RPMI7951 (cell line): ENCODE results near the gene PAPPA2. TPM values are rescaled to one million over a fixed set of nuclear protein-coding genes. Genes with fewer than 3 reads are reported as not detected.
"Not testable (repeated sequence)": the region's sequence is repeated elsewhere in the genome, so short reads cannot be mapped to it uniquely, and the experiment has no call there.

Experiments
- DNase-seq: peaks from one replicate; pipeline ENCODE4 v3.0.0-alpha.2; 2012; ENCODE audit warnings: low read depth
- total RNA-seq: library from RNA; depleted of rRNA; stranded (reverse); fragments of >200 nt; shearing (Covaris generic); gene quantifications from 2 replicates; pipeline ENCODE4 v1.2.3, GENCODE V29; 2014

PAPPA2 gene
- total RNA-seq, 1 experiment from 2014 or later = under 0.01 TPM

DNA sequence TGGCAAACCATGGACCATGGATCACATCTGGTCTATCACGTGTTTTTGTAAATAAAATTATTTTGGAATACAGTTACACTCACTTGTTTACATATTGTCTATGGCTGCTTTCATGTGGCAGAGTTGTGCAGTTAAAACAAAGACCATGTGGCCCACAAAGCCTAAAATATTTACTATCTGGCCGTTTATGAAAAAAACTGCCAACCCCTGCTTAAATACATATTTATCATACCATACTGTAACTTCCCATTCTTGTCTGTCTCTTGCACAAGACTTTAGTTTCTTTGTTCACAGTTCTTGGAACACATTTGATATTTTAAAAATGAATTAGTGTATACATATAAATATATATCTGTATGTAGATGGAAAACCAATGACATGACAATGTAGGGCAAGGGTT, 141.5 kb downstream of the PAPPA2 start:
- DNase-seq = no peak

DNA sequence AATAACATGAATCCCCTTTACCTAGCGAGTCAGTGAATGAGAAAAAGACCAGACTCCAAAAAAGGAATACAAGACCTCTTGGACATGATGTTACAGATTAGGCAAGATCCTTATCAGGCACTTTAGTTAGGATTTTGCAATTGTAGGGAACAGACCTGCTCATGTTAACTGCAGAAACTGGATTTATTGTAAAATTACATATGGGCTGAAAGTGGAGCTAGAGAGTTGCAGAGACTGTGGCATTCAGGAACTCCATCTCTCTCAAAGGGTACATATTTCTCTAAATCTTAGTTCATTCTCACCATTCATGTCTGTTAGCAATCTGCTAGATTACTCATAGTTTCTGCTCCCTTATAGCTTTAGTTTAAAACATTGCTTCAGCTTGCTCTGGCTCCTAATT, 142.2 kb downstream of the PAPPA2 start:
- no peak for DNase-seq

DNA sequence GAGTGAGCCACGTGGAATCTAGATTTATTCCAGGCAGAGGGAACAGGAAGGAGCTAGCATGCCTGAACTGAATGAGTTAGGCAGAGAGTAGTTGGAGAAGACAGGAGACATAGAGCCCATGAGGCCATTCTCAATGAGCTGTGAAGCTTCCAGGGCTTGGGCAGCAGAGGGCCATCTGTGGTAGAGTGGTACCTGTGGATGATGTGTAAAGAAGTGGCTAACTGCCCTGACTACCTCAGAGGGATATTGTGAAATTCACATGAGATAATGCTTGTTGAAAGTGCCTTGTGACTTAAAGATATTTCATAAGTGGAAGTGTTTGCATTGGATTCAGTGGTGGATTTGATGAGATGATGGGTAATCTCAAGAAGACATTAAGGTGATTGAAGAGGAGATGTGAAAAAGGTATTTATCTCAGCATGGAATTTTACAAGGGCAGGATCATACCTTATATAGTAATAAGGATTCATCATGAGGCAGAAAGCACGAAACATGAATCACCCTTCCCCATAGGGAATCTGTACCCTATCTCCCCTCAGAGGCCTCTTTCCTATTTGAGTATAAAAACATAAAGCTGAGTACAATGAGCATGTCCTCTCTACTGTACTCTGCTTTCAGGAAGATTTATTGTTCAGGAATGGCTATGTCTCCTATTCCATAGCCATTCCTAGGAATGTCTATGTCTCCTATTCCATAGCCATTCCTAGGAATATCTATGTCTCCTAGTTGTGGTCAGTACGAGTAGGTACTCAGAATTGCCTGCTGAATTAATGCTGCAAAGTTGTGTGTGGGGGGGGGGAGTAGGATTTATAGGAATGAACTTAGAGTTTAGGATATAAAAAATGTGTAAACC, 146.8 kb downstream of the PAPPA2 start:
- no peak for DNase-seq

DNA sequence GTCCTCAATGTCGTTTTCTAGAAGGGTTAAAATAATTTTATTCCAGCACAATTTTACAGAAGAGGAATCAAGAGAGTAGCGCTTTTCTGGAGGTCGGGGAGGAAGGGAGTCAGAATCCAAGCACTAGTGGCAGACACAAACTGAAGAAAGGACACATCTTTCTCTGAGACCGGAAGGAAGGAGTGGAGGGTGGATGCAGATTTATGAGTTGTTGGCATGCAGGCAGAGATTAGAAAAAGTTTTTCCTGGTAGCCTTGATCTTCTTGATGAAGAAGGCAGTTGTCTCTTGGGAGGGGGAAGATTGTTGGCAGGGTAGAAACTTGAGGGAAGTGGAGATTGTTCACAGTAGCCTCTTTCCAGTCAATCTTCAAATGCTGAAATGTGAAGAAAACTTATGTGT, 149.8 kb downstream of the PAPPA2 start:
- no peak for DNase-seq

DNA sequence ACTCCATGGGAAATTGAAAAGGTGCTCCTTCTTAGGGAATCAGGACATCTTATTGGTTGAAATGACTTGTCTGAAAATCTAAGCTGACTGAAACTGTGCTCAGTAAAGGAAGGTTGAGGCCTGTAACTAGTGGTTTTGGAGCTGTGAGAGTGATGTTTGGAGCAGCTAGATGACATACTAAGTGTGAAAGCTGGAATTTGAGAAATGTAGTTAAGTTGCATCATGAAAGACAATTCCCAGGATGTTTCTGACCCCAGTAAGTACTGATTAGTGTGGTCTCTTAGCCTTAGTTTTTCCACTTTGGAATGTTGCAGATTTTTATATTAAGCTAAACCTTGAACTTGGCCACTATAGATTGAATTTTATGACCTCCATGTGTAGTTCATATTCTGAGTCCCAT, 154.9 kb downstream of the PAPPA2 start:
- no peak for DNase-seq

DNA sequence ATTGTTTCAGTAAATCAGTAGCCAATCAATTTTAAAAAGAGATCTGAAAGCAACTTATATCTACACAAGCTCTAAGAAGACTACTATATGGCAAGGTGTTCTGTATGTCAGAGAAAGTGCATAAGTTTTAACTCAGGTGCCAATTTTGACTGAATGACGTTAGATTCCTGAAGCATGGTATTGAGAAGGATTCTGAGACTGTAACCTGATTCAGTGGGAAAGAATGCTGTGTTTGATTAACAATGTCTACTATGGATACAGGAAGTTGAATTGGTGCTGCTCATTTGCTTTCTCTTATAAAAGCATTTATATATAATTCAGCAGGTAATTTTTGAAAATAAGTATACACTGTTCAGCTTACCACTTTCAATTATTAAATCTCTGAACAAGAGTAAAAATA, 156.3 kb downstream of the PAPPA2 start:
- DNase-seq = no peak

DNA sequence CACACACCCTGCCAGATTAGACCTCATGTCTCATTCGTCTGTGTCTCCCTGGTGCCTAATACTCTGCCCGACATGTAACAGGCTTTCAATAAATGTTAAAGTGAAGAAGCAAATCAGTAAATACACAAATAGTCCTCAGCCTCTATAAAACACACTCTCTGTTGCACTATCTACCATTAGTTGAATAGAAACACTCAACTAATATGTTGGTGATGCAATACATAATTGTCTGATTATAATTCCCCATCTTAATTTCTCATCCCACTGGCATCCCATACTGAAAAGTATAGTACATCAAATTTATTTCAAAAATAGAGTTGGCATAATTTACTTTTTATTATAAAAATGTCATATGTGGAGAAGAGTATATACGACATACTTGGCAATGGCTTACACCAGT, 162.4 kb downstream of the PAPPA2 start:
- DNase-seq = no peak

DNA sequence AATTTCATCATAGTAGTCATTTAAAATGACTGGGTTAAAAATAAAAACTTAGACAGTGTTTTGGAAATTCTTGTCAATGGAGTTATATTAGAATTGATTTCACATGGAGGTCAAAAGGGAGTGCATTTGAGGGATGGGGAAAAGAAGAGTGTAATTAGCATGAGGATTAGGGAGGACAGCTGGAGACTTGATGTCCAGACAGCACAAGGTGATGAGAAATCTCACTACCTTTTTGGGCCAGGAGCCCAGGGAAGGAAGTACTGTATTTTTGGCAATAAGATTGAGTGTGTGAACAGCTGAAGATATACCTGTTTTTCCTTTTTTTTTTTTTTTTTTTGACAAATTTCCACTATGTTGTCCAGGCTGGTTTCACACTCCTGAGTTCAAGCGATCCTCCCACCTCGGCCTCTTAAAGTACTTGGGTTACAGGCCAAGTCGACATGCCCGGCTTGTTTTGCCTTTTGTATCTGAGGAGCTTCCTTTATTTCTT, 163.6 kb downstream of the PAPPA2 start:
- DNase-seq = no peak

DNA sequence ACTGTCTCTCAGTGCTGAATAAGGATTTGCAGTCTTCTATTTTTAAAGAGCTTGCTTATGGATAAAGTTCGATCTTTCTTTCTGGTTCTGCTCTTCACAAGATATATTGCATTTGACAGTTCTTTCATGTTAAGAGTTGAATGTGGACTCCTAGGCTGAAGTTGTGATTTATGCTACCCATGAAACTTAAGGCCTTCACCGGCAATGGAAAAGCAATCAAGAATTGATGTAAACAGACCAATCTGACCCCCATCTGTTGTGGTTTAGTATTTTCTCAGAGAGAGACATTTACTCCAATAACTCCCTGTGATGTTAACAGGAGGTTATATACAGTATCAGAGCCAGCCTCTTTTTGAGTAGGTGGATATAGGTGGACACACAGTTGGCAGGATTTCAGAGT, 165.8 kb downstream of the PAPPA2 start:
- no peak for DNase-seq

DNA sequence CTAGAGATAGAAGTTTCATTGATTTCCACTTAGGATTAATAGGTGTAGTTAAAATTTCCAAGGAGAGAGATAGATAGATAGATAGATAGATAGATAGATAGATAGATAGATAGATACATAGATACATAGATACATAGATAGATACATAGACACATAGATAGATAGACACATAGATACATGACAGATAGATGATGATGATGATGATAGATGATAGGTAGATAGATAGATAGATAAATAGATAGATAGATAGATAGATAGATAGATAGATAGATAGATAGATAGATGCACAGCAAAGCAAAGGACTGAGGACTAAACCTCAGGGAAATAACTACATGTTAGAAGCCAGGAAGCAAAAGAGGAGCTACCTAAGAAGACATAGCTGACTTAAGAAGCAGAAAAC, 171.8 kb downstream of the PAPPA2 start:
- DNase-seq = not testable (repeated sequence)

DNA sequence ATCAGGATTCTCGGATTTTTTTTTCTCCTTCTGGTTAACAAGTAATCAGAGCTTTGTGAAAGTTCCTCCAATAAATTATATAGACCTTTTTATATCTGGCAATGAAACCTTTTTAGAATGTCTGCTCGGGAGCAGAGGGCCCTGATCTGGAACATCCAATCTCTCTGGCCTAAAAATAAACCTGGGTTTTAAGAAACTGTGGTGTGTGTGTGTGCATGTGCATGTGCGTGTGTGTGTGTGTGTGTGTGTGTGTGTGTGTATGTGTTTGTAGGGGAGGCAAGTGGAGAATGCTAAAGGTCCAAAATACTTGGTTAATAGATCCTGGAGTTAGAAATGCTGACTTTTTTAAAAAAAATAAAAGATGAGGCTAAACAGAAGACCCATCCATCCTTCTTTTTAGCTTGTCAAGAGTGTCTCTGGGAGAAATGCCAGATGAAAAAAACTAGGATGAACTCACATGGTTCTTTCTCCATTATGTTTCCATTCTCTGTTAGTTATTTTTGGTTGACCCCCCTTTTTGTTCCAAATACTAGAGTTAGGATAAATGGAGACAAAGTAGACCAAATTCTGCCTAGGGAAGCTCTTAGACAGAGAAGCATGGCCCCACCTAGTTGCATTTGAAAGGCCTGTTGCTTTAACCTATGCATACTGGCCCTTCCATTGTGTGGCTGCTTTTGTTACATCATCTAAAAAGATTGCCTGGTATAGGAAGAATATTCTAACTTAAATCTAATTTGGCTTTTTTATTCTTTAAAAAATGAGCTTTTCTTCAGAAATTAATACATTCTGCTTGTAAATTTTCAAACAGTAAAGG, 175.9 kb downstream of the PAPPA2 start:
- DNase-seq = no peak

DNA sequence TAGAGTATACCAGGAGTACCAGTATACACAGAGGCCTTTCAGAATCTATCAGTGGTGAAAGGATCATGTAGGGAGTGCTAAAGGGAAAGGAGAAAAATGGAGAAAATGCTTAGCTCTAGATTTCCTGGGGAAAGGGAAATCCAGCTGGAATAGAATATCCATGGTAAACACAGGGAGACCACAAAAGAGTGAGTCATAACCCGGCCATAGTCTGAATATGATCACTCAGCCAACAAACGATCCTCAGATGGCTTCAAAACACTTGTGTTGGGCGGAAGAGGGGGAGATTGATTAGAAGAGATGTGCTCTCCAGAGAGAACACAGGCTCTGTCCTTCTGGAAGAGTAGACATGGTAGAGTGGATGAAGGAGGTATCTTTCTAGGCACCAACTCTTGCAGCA, 180.6 kb downstream of the PAPPA2 start:
- DNase-seq = peak; percentile 64

DNA sequence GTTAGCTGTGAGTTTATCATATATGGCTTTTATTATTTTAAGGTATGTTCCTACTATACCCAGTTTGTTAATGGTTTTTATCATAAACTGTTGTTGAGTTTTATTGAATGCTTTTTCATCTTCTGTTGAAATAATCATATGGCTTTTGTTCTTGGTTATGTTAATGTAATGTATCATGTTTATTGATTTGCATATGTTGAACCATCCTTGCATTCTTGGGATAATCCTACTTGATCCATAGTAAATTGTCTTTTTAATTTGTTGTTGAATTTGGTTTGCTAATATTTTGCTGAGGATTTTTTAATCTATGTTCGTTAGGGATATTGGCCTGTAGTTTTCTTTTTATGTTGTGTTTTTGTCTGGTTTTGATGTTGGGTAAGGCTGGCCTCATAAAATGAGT, 185.6 kb downstream of the PAPPA2 start:
- DNase-seq = no peak

DNA sequence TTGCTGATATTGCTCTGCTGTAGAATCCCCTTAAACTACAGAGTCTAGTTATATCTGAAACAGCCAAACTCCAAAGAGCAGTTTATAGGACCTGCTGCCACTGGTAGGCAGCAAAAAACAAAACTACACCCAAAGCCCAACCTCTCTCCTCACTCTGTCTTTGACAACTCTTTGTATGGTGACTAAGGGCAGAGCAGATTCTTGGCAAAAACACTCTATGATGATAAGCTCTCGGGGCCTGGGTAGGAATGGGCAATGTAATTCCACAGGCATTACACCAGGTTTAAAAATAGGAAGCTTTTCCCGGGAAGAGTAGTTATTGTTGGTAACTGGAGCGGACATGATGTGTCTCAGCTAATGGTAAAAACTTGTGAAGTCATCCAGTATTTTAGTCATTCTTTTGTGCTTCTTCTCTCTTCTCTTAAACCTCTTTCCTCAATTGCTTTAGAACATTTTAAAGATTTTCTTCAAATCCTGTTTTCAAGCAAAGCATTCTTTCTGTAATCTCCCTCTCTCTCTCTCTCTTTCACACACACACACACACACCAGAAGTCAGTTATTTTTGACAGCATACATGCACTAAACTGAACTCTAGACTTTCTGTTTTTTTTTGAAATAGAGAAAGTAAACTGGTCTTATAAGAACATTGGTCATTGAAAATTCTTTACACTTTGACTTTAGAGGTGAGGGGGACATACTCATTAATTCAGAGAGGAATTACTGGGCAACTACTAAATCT, 193.5 kb downstream of the PAPPA2 start:
- peak; percentile 71 for DNase-seq

DNA sequence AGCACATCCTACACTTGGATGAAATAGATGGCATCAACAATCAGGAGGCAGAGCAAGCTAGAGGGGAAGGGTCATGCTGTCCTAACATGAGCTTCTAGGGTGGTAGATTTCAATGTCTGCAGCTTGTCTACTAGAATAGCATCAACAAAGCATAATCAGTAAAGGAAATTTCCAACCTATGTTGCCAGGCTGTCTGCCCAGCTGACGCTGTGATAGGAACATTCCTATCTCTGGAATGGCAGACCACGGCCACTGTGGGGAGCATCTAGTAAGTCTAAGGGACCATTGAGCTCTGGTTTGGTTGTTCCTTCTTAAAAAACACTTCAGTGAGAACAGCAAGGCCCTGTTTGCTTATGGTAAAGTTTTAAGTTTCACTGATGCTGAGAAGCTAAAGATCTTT, 206.8 kb downstream of the PAPPA2 start:
- DNase-seq = no peak

DNA sequence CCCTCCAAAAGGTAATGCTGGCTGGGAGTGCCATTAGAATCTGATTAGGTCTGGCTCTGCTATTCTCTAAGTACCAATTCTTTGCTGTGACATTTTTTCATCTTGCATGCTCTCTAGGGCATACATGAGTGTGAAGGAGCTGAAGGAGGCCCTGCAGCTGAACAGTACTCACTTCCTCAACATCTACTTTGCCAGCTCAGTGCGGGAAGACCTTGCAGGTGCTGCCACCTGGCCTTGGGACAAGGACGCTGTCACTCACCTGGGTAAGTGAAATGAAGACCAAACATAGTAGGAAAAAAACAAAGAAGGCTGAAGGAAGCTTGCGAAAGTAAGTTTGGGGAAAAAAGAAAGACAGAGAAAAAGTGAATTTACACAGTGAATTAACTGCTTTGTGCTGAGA, 207.9 kb downstream of the PAPPA2 start:
- no peak for DNase-seq

DNA sequence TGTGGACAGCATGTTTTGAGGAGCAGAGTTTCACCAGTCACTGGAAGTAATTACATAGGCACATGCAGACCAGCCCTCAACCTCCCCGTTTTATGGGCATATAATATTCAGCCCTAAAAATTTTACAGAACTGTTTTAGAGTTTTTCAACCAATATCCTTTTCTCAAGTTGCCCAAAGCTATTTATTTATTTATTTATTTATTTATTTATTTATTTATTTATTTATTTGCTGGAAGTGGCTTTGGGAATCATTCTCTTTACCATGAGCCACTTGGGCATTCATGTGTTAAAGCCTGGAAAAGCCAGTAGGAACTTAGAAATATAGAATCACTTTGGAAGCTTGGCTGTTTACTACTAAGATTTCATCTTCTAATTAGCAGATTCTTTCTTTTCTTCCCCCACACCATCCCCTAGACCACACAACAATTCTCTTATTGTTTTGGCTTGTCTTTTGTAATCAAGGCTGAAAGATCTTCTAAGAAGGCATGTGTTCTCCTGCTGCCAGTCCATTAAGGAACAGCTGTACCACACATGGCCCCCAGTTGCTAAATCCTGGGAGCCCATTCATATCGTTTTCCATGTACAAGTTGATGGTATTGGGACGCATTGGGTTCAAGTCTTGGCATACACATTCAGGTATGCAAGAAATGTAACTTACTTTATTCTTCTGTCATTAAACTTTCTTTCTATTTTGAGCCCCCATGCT, 220.0 kb downstream of the PAPPA2 start:
- no peak for DNase-seq

DNA sequence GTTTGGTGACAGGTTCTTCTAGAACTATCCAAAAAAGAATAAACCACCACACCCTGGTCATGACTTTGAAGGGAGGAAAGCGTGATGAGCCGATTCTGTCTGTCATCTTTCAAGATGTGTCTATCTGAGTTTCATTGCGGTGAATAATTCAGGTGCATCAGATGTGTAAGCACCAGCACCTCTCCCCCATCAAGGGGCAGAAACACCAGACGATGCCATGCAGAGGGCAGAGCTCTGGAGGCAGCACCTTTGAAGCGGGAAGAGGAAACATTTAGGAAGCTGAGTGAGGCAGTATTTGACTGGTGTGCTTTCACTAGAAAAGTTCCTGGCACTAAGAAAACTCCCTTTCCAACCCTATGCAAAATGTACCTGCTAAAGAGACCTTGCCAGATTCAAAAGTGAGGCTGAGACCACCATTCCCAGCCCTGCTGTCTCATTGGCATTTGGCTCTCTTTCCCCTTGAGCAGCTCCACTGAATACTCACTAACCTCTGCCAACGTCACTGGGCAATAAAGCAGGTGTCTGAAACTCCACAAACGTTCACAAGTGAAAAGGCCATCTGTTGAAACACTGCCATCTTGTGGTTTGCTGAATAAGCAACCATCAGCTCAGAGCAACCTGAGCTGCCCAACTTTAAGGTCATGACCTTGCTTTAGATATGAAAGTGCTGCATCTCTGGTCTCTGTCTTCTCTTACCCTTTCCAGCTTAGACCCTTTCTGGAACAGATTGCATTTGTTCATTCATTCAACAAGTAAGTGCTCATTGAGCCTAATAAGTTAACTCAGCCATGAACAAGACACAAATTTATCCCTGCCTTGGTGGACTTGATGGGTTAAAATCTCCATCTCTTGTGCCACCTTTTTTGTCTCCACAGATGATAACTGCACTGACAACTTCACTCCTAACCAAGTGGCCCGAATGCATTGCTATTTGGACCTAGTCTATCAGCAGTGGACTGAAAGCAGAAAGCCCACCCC, 228.6 kb downstream of the PAPPA2 start:
- peak; percentile 44 for DNase-seq

DNA sequence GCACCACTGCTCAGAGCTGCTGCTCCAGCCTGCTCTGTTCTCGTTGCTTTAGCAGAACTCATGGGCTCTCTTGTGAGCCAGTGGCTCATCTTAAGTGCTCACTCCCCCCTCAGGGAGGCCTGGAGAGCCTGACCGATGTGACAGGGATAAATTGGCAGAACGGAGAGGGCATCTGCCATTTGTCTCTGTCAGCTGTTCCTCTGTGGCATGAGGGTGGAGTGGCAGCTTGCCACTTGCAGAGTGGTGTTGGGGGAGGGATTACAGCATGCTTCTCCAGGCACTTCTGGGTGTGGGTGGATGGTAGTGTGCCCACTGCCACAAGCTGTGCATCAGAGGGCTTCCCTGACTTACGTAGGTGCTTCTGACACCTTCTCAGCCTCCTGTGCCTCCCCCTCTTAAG, 229.5 kb downstream of the PAPPA2 start:
- DNase-seq = no peak

DNA sequence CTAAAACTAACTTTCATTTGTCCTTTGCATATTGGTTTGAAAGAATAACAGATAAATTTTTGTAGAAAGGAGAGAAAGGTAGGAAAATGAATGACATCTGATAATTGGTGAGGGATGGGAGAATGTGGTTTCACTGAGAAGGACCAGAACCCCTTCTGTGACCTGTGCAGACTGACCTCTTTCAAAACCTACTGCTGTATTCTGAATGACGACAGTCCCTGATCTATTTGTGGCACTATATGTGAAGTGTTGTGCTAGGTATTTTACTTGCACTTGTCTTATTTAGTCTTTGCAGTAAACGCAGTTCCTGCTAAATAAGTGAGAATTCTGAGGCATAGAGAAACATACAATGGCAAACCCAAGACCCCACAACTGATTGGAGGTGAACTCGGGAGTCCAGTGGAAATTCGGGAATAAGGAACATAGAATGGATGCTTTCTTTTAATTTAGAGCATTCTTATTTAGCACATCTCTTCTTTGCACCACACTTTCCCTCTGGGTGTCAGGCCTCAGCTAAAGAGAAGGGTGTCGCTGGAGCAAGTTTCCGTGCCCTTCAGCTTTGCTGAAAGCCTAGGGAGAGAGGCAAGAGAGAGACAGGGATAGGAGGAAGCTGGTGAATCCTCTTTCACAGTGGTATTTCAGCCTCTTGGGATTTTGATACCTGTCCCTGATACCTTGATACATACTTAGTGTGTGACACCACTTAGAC, 230.2 kb downstream of the PAPPA2 start:
- DNase-seq = no peak
